Measurements from ENCODE around the gene GAD1. TPM values are rescaled to one million over a fixed set of nuclear protein-coding genes. Genes with fewer than 3 reads are reported as not detected.

GAD1 gene
- total RNA-seq, 4 donors from 2014 or later, result not detected

- DNase-seq, result no peak
- Histone ChIP-seq H3K4me3 (no peak overlapping the region), H3K4me1 (peaks cover 0 to 4% of the 10 kb centered on the region in 2 donors), H3K9me3 (no peaks in the 10 kb centered on the region), H3K27me3 (no peaks in the 10 kb centered on the region), H3K27ac (no peak overlapping the region), H3K36me3 (no peaks in the 10 kb centered on the region)
- intact Hi-C loops (cut with DNase I; ENCODE audit: low total_unique reads), result no loop called here
- in situ Hi-C loops (cut with MboI; ENCODE audit: low sequenced_read_pairs in 4 of 4), result no loop called here
- TF ChIP-seq POLR2A (IDR thresholded peaks at IDR 0.05) (no peak), CTCF (IDR thresholded peaks at IDR 0.05 in 4 of 5, conservative IDR thresholded peaks at IDR 0.05 in 1 of 5) (no peak)
- ATAC-seq, result no peak
These were observed 79.9 kb downstream of the GAD1 start for GRCh38 chr2:170896622-170897021.

- Histone ChIP-seq H3K9me3 (no peaks in the 10 kb centered on the region), H3K36me3 (no peaks in the 10 kb centered on the region), H3K4me3 (no peak overlapping the region), H3K27me3 (no peaks in the 10 kb centered on the region), H3K4me1 (peaks cover 0 to 4% of the 10 kb centered on the region in 2 donors), H3K27ac (no peak overlapping the region)
- in situ Hi-C loops (cut with MboI; ENCODE audit: low sequenced_read_pairs in 4 of 4) (no loop called here), intact Hi-C loops (cut with DNase I; ENCODE audit: low total_unique reads) (no loop called here)
- DNase-seq (no peak), ATAC-seq (no peak)
- TF ChIP-seq CTCF (IDR thresholded peaks at IDR 0.05 in 4 of 5, conservative IDR thresholded peaks at IDR 0.05 in 1 of 5) (no peak), POLR2A (IDR thresholded peaks at IDR 0.05) (no peak)
These were observed 80.4 kb downstream of the GAD1 start for GRCh38 chr2:170897108-170897507.

- H3K4me1 ChIP-seq, result no peaks in the 10 kb centered on the region
- no peaks in the 10 kb centered on the region for H3K9me3 ChIP-seq
- H3K27me3 ChIP-seq, result no peaks in the 10 kb centered on the region
- no peak overlapping the region for H3K27ac ChIP-seq
- in situ Hi-C loops (cut with MboI; ENCODE audit: low sequenced_read_pairs in 4 of 4), result no loop called here
- no peak overlapping the region for H3K4me3 ChIP-seq
- DNase-seq, result no peak
- ATAC-seq, result no peak
- H3K36me3 ChIP-seq, result no peaks in the 10 kb centered on the region
- intact Hi-C loops (cut with DNase I; ENCODE audit: low total_unique reads), result no loop called here
- TF ChIP-seq CTCF (IDR thresholded peaks at IDR 0.05 in 4 of 5, conservative IDR thresholded peaks at IDR 0.05 in 1 of 5) (no peak), POLR2A (IDR thresholded peaks at IDR 0.05) (no peak)
These were observed 89.2 kb downstream of the GAD1 start for GRCh38 chr2:170905864-170906263.

Other genes with a start within 250 kb of the GAD1 start
- gene SP5, start 101.5 kb upstream of the GAD1 start, total RNA-seq, result under 1 TPM in 3 of 4 donors, not detected in 1; 0.29 to 0.44 (median 0.39) TPM
- not detected for gene ERICH2, start 46.5 kb upstream of the GAD1 start, total RNA-seq
- gene GORASP2, start 112.4 kb downstream of the GAD1 start, total RNA-seq, result 10 to 100 TPM; 53.9 to 67.0 (median 56.3) TPM